Lung microvascular endothelial cell (primary cell): Measurements from ENCODE around the gene BCAS4. TPM values are rescaled to one million over a fixed set of nuclear protein-coding genes. Genes with fewer than 3 reads are reported as not detected.
"Not testable (repeated sequence)": the region's sequence is repeated elsewhere in the genome, so short reads cannot be mapped to it uniquely, and the experiment has no call there.

ENCODE experiments used
- DNase-seq, 2 donors: peaks; one replicate each; pipeline versions ENCODE4 v3.0.0 to v3.0.0-alpha.2; 2010; ENCODE audit warnings: low read depth in 2 of 2
- total RNA-seq: library from RNA; depleted of rRNA; stranded (reverse); fragments of >200 nt; gene quantifications from 2 replicates; pipeline ENCODE4 v1.2.1, GENCODE V29; 2014

Gene BCAS4
- total RNA-seq, 1 donor from 2014 or later, result 0.60 TPM

- no peak for DNase-seq
Measured at GRCh38 chr20:50874758-50875665, 80.2 kb downstream of the BCAS4 start.

GRCh38 chr20:50876063-50876685, 81.3 kb downstream of the BCAS4 start:
- no peak for DNase-seq

GRCh38 chr20:50876816-50877215, 82.0 kb downstream of the BCAS4 start:
- no peak for DNase-seq

- no peak for DNase-seq
Measured at GRCh38 chr20:50877232-50877743, 82.4 kb downstream of the BCAS4 start.

- no peak for DNase-seq
Measured at GRCh38 chr20:50879649-50880550, 85.0 kb downstream of the BCAS4 start.

GRCh38 chr20:50881759-50882424, 87.0 kb downstream of the BCAS4 start:
- not testable (repeated sequence) for DNase-seq

GRCh38 chr20:50883856-50884255, 89.0 kb downstream of the BCAS4 start:
- no peak for DNase-seq

GRCh38 chr20:50885068-50885467, 90.2 kb downstream of the BCAS4 start:
- no peak for DNase-seq

- no peak for DNase-seq
Measured at GRCh38 chr20:50885781-50886180, 90.9 kb downstream of the BCAS4 start.

GRCh38 chr20:50886184-50886790, 91.4 kb downstream of the BCAS4 start:
- no peak for DNase-seq

GRCh38 chr20:50887576-50887975, 92.7 kb downstream of the BCAS4 start:
- DNase-seq, result no peak

GRCh38 chr20:50891138-50891537, 96.3 kb downstream of the BCAS4 start:
- no peak for DNase-seq

GRCh38 chr20:50892394-50892793, 97.5 kb downstream of the BCAS4 start:
- no peak for DNase-seq

- no peak for DNase-seq
Measured at GRCh38 chr20:50893620-50894019, 98.8 kb downstream of the BCAS4 start.

GRCh38 chr20:50895111-50895830, 100.4 kb downstream of the BCAS4 start:
- no peak for DNase-seq

GRCh38 chr20:50898475-50898874, 103.6 kb downstream of the BCAS4 start:
- DNase-seq, result no peak

GRCh38 chr20:50900261-50900660, 105.4 kb downstream of the BCAS4 start:
- no peak for DNase-seq

GRCh38 chr20:50901301-50901700, 106.4 kb downstream of the BCAS4 start:
- no peak for DNase-seq

GRCh38 chr20:50903353-50904051, 108.6 kb downstream of the BCAS4 start:
- no peak for DNase-seq
